ENCODE data around the gene PREX1. TPM values are rescaled to one million over a fixed set of nuclear protein-coding genes. Genes with fewer than 3 reads are reported as not detected.

PREX1 gene
- total and polyA plus RNA-seq, 4 donors = 20.4 to 49.0 (median 42.6) TPM

DNA sequence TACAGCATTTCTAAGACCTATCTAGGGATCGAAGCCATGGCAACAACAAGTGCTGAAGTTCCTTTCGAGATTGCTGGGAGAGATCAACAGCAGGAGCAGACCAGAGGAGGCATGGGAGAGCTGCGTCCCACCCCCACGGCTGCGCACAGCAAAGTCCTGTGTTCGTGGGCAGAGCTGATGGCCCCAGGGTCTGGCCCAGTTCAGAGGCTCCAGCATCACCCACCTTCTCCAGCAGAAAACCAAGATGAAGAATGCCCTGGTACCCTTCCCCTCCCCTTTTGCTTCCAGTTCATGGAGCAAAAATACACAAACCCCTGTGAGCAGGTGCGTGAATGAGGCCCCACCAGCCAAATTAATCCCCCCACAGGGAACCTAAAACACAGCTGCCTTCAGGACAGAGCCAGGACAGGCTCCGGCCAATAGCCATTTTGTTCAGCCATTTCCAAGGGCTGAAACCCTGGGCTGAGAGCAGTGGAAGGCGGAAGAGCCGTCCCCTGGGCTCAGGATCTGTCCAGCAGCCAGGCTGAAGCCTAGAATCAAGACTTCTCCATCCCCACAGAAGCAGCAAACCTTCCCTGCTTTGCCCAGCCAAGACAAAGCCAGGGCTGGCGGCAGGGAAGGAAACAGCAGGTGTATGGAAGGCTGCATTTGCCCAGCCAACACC, 102.8 kb downstream of the PREX1 start:
- H3K27me3 ChIP-seq (ENCODE audit: control insufficient read depth in 1 of 2, insufficient read depth in 2 of 2, low read length in 1 of 2) = no peaks in the 10 kb centered on the region
- no peaks in the 10 kb centered on the region for H3K36me3 ChIP-seq (ENCODE audit: control insufficient read depth in 1 of 2, insufficient read depth in 2 of 2, low read length in 1 of 2)
- H3K9me3 ChIP-seq (ENCODE audit: control insufficient read depth, low read length) = no peaks in the 10 kb centered on the region
- DNase-seq (peak in 1 of 2 donors; percentile 52), ATAC-seq (ENCODE audit: low FRiP score) (no peak)
- WGBS, 2 donors = 72 to 76% methylated on average over 11 of the region's 11 CpGs
- H3K4me3 ChIP-seq (ENCODE audit: low read length in 2 of 2) = no peak overlapping the region
- intact Hi-C loops (cut with DNase I) = loop anchor here (5.0 to 10.0 kb wide), 3 partner anchors 67 to 180 kb away; partner anchors contain the start of gene PREX1 (in 2 of the 2)
- peak overlapping the region; percentile 89 to 96 for H3K27ac ChIP-seq (ENCODE audit: low read depth in 1 of 2, low read length in 2 of 2)
- H3K4me1 ChIP-seq (ENCODE audit: control insufficient read depth in 1 of 2, insufficient read depth in 2 of 2, low read length in 2 of 2) = peaks cover 5 to 6% of the 10 kb centered on the region in 2 donors

DNA sequence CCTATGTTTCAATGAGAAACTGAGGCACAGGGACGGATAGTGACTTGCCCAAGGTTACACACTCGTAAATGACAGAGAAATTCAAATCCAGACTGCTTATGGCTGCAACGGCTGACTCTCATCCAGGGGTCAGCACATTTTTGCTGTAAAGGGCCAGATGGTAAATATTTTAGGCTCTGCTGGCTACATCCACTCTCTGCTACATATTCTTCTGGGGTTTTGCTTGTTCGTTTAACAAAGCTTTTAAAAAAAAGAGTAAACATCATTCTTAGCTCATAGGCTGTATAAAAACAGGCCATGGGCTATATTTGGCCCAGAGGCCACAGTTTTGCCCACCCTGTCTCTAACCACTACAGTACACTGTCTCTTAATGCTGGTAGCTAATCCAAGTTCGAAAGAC, 103.4 kb downstream of the PREX1 start:
- intact Hi-C loops (cut with DNase I) = loop anchor here (5.0 to 10.0 kb wide), 3 partner anchors 68 to 180 kb away; partner anchors contain the start of gene PREX1 (in 2 of the 2)
- peaks cover 5 to 6% of the 10 kb centered on the region in 2 donors for H3K4me1 ChIP-seq (ENCODE audit: control insufficient read depth in 1 of 2, insufficient read depth in 2 of 2, low read length in 2 of 2)
- no peak overlapping the region for H3K4me3 ChIP-seq (ENCODE audit: low read length in 2 of 2)
- H3K36me3 ChIP-seq (ENCODE audit: control insufficient read depth in 1 of 2, insufficient read depth in 2 of 2, low read length in 1 of 2) = no peaks in the 10 kb centered on the region
- ATAC-seq (ENCODE audit: low FRiP score) (no peak), DNase-seq (no peak)
- 61 to 65% methylated on average over 5 of the region's 5 CpGs for WGBS, 2 donors
- no peaks in the 10 kb centered on the region for H3K9me3 ChIP-seq (ENCODE audit: control insufficient read depth, low read length)
- H3K27ac ChIP-seq (ENCODE audit: low read depth in 1 of 2, low read length in 2 of 2) = peak overlapping the region; percentile 89 to 96
- no peaks in the 10 kb centered on the region for H3K27me3 ChIP-seq (ENCODE audit: control insufficient read depth in 1 of 2, insufficient read depth in 2 of 2, low read length in 1 of 2)

DNA sequence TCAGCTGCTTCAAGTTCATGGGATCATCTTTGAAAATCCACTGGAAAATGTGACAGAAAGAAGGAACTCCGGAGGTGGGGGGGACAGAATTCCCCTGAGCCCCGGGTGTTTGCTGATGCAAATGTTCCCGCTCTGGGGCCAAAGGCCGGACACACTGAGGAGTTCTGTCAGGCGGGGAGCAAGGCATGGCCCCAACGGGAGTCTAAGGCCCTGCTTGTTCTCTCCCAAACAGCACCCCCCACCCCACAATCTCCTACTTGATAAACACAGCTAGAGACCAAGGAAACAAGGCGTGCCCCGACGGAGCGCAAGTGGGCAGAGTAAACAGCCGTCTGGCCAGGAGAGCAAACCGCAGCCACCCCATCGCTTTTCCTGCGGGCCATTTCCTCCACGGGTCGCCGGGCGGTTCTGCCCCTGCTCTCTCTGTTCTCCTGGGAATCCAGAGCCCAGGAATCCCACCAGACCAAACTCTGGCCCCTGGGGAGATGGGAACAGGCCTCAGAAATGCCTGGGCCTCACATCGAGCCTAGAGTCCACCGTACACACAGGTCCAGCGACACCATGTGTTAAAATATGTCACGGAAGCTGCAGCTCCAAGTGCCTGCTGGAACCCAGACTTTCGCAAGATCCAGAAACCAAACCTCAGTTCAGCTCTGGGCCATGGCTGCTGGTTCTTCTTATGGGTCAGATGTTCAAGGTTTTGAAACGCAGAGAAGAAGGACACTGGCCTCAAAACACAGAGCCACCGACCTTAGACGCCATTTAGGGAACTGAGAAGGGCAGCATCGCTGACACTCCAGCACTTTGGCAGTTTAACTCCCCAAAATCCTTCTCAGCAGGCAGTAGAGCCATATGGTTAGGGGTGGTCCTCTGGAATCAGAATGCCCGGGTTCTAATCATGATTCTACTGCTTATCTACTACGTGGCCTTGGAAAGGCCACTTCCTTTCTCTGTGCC, 104.2 kb downstream of the PREX1 start:
- H3K36me3 ChIP-seq (ENCODE audit: control insufficient read depth in 1 of 2, insufficient read depth in 2 of 2, low read length in 1 of 2) = no peaks in the 10 kb centered on the region
- WGBS, 2 donors = 15 to 16% methylated on average over 29 of the region's 29 CpGs
- ATAC-seq (ENCODE audit: low FRiP score) (peak; percentile 70), DNase-seq (peak; percentile 82 to 92)
- peaks cover 5 to 6% of the 10 kb centered on the region in 2 donors for H3K4me1 ChIP-seq (ENCODE audit: control insufficient read depth in 1 of 2, insufficient read depth in 2 of 2, low read length in 2 of 2)
- intact Hi-C loops (cut with DNase I) = loop anchor here (1.0 to 10.0 kb wide), 5 partner anchors 63 to 181 kb away; partner anchors contain the start of gene PREX1 (in 2 of the 2)
- peak overlapping the region; percentile 89 to 96 for H3K27ac ChIP-seq (ENCODE audit: low read depth in 1 of 2, low read length in 2 of 2)
- H3K27me3 ChIP-seq (ENCODE audit: control insufficient read depth in 1 of 2, insufficient read depth in 2 of 2, low read length in 1 of 2) = no peaks in the 10 kb centered on the region
- no peak overlapping the region for H3K4me3 ChIP-seq (ENCODE audit: low read length in 2 of 2)
- H3K9me3 ChIP-seq (ENCODE audit: control insufficient read depth, low read length) = no peaks in the 10 kb centered on the region

DNA sequence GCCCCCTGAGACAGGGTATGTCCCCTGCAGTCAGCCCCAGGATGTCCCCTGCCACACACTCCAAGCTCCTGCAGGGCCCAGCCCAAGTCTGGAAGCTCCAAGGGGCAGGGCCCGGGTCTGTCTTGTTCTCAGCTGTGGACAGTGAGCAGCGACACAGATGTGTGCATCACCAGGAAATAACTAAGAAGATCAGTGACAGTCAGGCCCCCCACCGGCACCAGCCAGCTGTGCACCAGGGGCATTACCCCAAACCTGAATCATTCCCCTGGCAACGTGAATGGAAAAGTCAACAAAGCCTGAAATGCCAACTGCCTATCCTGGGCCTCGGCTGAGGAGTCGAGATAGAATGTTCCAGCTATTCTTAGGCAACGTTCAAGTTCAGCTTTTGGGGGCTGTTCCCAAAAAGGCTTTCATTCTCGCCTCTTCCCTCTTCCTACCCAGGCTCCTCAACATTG, 105.0 kb downstream of the PREX1 start:
- WGBS, 2 donors = 1 to 2% methylated on average over 8 of the region's 8 CpGs
- H3K4me3 ChIP-seq (ENCODE audit: low read length in 2 of 2) = no peak overlapping the region
- H3K9me3 ChIP-seq (ENCODE audit: control insufficient read depth, low read length) = no peaks in the 10 kb centered on the region
- ATAC-seq (ENCODE audit: low FRiP score) (peak; percentile 82), DNase-seq (peak; percentile 83 to 85)
- intact Hi-C loops (cut with DNase I) = loop anchor here (1.0 to 10.0 kb wide), 6 partner anchors 15 to 182 kb away; partner anchors contain the start of gene PREX1 (in 2 of the 2)
- H3K4me1 ChIP-seq (ENCODE audit: control insufficient read depth in 1 of 2, insufficient read depth in 2 of 2, low read length in 2 of 2) = peaks cover 5 to 6% of the 10 kb centered on the region in 2 donors
- H3K27me3 ChIP-seq (ENCODE audit: control insufficient read depth in 1 of 2, insufficient read depth in 2 of 2, low read length in 1 of 2) = no peaks in the 10 kb centered on the region
- H3K27ac ChIP-seq (ENCODE audit: low read depth in 1 of 2, low read length in 2 of 2) = peak overlapping the region; percentile 98 to 99
- no peaks in the 10 kb centered on the region for H3K36me3 ChIP-seq (ENCODE audit: control insufficient read depth in 1 of 2, insufficient read depth in 2 of 2, low read length in 1 of 2)

DNA sequence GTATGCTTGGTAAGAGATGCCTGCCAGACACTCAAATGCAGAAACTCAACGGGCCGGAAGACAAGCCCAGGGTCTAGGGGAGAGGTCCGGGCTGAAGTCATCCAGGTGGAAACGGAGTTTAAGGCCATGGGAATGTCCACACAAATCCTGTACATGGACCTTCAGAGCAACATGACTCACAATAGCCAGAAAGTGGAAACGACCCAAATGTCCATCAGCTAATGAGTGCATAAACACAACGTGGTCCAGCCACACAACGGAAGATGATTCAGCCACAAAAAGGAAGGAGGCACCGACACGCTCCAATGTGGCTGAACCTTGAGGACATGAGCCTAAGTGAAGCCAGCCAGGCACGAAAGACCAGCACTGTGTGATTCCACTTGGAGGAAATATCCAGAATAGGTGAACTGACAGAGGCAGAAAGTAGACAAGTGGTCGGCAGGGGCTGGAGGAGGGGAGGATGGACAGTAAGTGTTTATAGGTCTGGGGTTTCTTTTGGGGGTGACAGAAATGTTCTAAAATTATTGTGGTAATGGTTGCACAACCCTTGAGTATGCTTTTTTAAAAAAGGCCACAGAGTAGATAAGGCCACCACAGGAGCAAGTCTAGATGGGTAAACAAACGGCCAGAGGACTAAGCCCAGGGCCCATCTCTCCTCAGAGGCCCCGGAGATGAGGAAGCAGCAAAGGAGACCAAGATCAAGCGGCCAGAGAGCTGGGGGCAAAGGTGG, 105.6 kb downstream of the PREX1 start:
- peak; percentile 64 for ATAC-seq (ENCODE audit: low FRiP score)
- 6 to 7% methylated on average over 14 of the region's 14 CpGs for WGBS, 2 donors
- peak; percentile 83 to 84 for DNase-seq
- H3K9me3 ChIP-seq (ENCODE audit: control insufficient read depth, low read length) = no peaks in the 10 kb centered on the region
- intact Hi-C loops (cut with DNase I) = loop anchor here (1.0 to 10.0 kb wide), 5 partner anchors 15 to 183 kb away; partner anchors contain the start of gene PREX1 (in 2 of the 2)
- H3K27me3 ChIP-seq (ENCODE audit: control insufficient read depth in 1 of 2, insufficient read depth in 2 of 2, low read length in 1 of 2) = no peaks in the 10 kb centered on the region
- no peak overlapping the region for H3K4me3 ChIP-seq (ENCODE audit: low read length in 2 of 2)
- peaks cover 5 to 6% of the 10 kb centered on the region in 2 donors for H3K4me1 ChIP-seq (ENCODE audit: control insufficient read depth in 1 of 2, insufficient read depth in 2 of 2, low read length in 2 of 2)
- peak overlapping the region; percentile 98 to 99 for H3K27ac ChIP-seq (ENCODE audit: low read depth in 1 of 2, low read length in 2 of 2)
- no peaks in the 10 kb centered on the region for H3K36me3 ChIP-seq (ENCODE audit: control insufficient read depth in 1 of 2, insufficient read depth in 2 of 2, low read length in 1 of 2)

DNA sequence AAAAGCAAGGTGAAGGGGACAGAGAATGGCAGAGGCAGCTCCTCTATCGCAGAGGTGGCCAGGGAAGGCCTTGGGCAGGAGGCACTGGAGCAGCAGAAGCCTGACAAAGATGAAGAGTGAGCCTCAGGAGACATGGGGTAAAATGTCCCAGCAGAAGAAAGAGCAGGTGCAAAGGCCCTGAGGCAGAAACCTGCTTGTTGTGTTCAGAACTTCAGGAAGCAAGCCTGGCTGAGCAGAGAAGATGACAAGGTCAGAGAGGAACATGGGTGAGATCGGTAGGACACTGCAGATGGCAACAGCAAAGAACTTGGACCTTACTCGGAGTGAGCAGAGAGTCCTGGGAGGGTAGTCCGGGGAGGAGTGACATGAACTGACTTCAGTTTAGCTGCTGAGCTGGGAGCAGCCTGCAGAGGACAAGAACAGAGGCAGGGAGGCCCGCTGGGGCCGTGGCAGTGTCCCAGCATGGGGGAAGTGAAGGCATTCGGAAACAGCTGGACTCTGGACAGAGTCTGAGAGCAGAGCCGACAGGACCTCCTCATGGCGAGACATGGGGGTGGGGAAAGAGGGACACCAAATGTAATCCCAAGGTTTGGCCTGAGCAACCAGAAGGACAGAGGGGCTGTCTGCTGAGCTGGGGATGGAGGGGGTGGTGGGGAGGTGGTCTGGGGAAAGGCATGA, 106.3 kb downstream of the PREX1 start:
- DNase-seq = peak; percentile 68 to 72
- intact Hi-C loops (cut with DNase I) = loop anchor here (1.0 to 10.0 kb wide), 5 partner anchors 14 to 183 kb away; partner anchors contain the start of gene PREX1 (in 2 of the 2)

DNA sequence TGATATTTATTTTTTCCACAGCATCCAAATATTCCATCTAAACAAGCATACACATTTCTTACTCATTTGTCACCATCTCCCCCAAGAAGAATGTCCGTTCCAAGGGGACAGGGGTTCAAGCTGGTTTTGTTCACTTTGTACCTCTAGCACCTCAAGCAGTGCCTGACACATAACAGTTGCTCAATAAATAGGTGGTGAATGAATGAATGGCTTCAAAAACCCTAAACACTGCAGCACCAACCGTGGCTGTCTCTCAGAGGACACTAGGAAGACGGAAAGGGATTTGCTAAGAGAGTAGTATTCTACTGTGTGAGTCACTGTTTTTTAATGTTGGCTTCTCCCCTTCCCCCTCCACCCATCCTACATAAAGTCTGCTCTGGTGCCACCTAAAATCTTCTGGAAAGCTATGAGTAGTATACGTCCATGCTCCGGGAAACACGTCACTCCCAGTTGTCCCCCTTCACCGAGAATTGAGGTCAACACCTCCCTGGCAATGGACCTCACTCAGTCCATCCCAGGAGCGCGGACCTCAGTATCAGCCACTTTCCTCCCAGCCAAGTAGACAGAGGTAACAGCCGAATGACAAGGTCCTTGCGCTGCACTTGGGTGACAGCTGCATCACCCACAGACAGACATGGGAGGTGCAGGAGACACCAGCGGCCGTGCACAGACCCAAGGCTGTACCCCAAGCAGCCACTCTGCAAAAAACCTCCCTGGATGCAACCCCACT, 107.4 kb downstream of the PREX1 start:
- Histone ChIP-seq H3K36me3 (ENCODE audit: control insufficient read depth in 1 of 2, insufficient read depth in 2 of 2, low read length in 1 of 2) (no peaks in the 10 kb centered on the region), H3K9me3 (ENCODE audit: control insufficient read depth, low read length) (no peaks in the 10 kb centered on the region), H3K4me3 (ENCODE audit: low read length in 2 of 2) (no peak overlapping the region), H3K27me3 (ENCODE audit: control insufficient read depth in 1 of 2, insufficient read depth in 2 of 2, low read length in 1 of 2) (no peaks in the 10 kb centered on the region), H3K27ac (ENCODE audit: low read depth in 1 of 2, low read length in 2 of 2) (peak overlapping the region; percentile 45 to 99), H3K4me1 (ENCODE audit: control insufficient read depth in 1 of 2, insufficient read depth in 2 of 2, low read length in 2 of 2) (peaks cover 5 to 6% of the 10 kb centered on the region in 2 donors)
- DNase-seq (peak in 1 of 2 donors; percentile 51), ATAC-seq (ENCODE audit: low FRiP score) (no peak)
- intact Hi-C loops (cut with DNase I) = loop anchor here (5.0 to 10.0 kb wide), 3 partner anchors 72 to 184 kb away; partner anchors contain the start of gene PREX1 (in 2 of the 2)
- WGBS, 2 donors = 64 to 67% methylated on average over 13 of the region's 13 CpGs

More for the DNA sequence above, 106.3 kb downstream of the PREX1 start:
- Histone ChIP-seq H3K4me3 (ENCODE audit: low read length in 2 of 2) (no peak overlapping the region), H3K36me3 (ENCODE audit: control insufficient read depth in 1 of 2, insufficient read depth in 2 of 2, low read length in 1 of 2) (no peaks in the 10 kb centered on the region), H3K27me3 (ENCODE audit: control insufficient read depth in 1 of 2, insufficient read depth in 2 of 2, low read length in 1 of 2) (no peaks in the 10 kb centered on the region), H3K4me1 (ENCODE audit: control insufficient read depth in 1 of 2, insufficient read depth in 2 of 2, low read length in 2 of 2) (peaks cover 5 to 6% of the 10 kb centered on the region in 2 donors), H3K27ac (ENCODE audit: low read depth in 1 of 2, low read length in 2 of 2) (peak overlapping the region; percentile 18 to 99), H3K9me3 (ENCODE audit: control insufficient read depth, low read length) (no peaks in the 10 kb centered on the region)
- no peak for ATAC-seq (ENCODE audit: low FRiP score)
- 20 to 25% methylated on average over 9 of the region's 9 CpGs for WGBS, 2 donors
